NB4 (cell line): Measurements from ENCODE around the gene ARL16.

Source experiments
- DNase-seq: peaks from one replicate; pipeline ENCODE4 v3.0.0; 2010; ENCODE audit warnings: low read depth
- H3K4me3 ChIP-seq: one replicate; pipeline ENCODE4 v1.5.1; 2011; ENCODE audit warnings: mild to moderate bottlenecking, low read depth, low read length, moderate library complexity
- CTCF ChIP-seq: IDR thresholded peaks from one replicate; pipeline ENCODE4 v1.5.1; 2012; ENCODE audit warnings: low read depth, low read length
- MAX ChIP-seq: IDR thresholded peaks from 2 replicates; pipeline ENCODE4 v1.6.1; 2011; ENCODE audit warnings: low read depth, low read length
- MYC ChIP-seq: IDR thresholded peaks from 2 replicates; pipeline ENCODE4 v1.6.1; 2011; ENCODE audit warnings: low read depth, low read length
- POLR2A ChIP-seq: IDR thresholded peaks from 2 replicates; pipeline ENCODE4 v1.6.1; 2011; ENCODE audit warnings: mild to moderate bottlenecking; ENCODE audit not compliant: insufficient read length; ENCODE audit errors: extremely low read depth

Gene ARL16

GRCh38 chr17:81707725-81708646, 24.4 kb upstream of the ARL16 start:
- TF ChIP-seq POLR2A = no peak
- DNase-seq = no peak
- H3K4me3 ChIP-seq = no peak overlapping the region

DNA sequence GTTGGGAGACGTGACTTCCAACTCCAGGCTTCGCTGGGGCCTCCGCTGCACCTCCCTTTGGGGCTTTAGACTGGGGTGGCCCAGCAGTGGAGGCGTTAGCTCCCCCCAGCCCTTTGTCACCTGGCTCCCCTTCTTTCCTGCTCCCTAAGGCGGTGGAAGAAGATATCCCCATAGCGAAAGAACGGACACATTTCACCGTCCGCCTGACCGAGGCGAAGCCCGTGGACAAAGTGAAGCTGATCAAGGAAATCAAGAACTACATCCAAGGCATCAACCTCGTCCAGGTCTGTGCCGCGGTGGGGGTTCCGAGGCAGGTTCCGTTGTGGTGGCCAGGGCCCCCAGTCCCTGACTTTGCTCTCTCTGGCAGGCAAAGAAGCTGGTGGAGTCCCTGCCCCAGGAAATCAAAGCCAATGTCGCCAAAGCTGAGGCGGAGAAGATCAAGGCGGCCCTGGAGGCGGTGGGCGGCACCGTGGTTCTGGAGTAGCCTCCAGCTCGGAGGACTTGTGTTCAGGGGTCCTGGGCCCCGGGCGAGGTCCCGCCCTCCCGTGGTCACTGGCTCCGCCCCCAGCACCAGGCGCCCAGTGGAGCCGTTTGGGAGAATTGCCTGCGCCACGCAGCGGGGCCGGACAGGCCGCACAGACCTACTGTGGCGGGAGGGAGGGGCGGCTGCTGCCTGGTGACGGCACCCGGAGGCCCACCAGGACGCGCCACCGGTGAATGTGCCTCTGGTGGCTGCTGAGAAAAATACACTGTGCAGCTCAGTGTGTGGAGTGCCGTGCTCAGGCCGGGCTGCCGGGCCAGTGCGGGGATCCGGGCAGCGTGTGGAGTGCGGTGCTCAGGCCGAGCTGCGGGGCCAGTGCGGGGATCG, 23.4 kb upstream of the ARL16 start:
- no peak for DNase-seq
- H3K4me3 ChIP-seq = no peak overlapping the region
- no peak for TF ChIP-seq CTCF
- no peak for TF ChIP-seq MYC

DNA sequence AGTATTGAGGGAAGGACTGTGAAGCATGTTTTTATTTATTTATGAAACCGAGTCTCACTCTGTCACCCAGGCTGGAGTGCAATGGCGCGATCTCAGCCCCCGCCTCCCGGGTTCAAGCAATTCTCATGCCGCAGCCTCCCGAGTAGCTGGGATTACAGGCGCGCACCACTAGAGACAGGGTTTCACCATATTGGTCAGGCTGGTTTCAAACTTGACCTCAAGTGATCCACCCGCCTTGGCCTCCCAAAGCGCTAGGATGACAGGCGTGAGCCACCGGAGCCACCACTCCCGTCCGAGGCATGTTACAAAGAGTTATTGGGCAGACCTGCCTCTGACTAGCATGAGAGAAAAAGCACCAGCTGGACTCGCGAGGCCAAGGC, 22.6 kb upstream of the ARL16 start:
- DNase-seq = no peak
- no peak overlapping the region for H3K4me3 ChIP-seq
- TF ChIP-seq CTCF = no peak
- TF ChIP-seq POLR2A = no peak
- no peak for TF ChIP-seq MAX
- TF ChIP-seq MYC = no peak

- H3K4me3 ChIP-seq = no peak overlapping the region
- DNase-seq = no peak
- TF ChIP-seq CTCF (no peak), MAX (no peak), MYC (no peak), POLR2A (no peak)
These were observed 22.1 kb upstream of the ARL16 start for GRCh38 chr17:81705518-81706231.

- no peak for TF ChIP-seq POLR2A
- peak; percentile 71 for TF ChIP-seq MAX
- TF ChIP-seq CTCF = no peak
- TF ChIP-seq MYC = no peak
These were observed 20.4 kb upstream of the ARL16 start for GRCh38 chr17:81703747-81704654.

More at GRCh38 chr17:81703747-81704654, 20.4 kb upstream of the ARL16 start:
- peak overlapping the region; percentile 95 for H3K4me3 ChIP-seq
- DNase-seq = peak; percentile 42
